NOMO-1 (cell line): ENCODE data around the gene TUBB.
"Not testable (repeated sequence)": the region's sequence is repeated elsewhere in the genome, so short reads cannot be mapped to it uniquely, and the experiment has no call there.

Experiments used
- DNase-seq, 2 experiments: peaks; one replicate each; lab custom pipeline; 2025; ENCODE audit not compliant: unreplicated experiment in 2 of 2; lab: John Stamatoyannopoulos, UW

Gene TUBB

GRCh38 chr6:30756405-30757003, 36.4 kb downstream of the TUBB start:
- DNase-seq: not testable (repeated sequence)

DNA sequence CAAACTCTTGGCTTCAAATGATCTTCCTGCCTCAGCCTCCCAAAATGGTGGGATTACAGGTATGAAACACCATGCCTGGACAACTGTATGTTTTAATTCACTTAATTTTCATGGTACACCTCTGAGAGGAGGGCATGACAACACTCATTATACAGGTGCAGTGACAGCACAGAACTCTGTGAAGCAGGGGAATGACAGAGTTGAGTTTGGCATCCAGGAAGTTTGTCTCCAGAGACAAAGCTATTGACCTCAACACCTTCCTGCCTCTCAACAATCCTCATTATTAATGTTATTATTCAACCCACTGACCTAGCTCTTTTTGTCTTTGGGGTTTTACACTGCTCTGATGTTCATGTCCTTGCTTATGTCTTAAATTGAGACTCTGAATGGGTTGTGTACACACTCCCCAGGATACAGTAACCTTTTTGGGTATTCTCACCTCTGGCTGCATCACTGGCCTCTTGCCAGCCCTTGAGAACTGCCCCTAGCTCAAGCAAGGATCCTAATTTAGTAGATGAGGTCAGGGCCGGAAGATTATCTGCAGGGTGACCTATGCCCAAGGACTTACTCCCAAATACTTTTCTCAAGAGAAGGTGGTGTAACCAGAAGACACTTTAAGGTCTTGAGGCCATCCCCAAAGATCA, 37.2 kb downstream of the TUBB start:
- DNase-seq: no peak

DNA sequence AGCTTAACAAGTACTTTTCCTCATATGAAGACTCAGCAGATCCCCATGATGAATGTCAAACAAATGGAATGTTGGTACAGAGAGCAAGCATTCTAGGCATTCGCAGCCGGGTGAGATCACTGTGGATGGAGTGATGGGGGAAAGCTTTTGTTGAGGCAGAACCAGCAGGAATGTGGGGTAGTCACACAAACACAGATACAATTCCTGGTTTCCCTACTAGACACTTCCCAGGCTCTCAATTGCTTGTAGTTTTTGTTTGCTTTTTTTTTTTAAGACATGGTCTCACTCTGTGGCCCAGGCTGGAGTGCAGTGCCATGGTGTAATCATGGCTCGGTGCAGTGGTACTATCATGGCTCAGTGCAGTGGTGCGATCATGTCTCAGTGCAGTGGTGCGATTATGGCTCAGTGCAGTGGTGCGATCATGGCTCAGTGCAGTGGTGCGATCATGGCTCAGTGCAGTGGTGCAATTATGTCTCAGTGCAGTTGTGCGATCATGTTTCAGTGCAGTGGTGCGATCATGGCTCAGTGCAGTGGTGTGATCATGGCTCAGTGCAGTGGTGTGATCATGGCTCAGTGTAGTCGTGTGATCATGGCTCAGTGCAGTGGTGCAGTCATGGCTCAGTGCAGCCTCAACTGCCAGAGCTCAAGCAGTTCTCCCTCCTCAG, 39.6 kb downstream of the TUBB start:
- no peak for DNase-seq

GRCh38 chr6:30760549-30760948, 40.4 kb downstream of the TUBB start:
- DNase-seq: peak; percentile 50 to 63

DNA sequence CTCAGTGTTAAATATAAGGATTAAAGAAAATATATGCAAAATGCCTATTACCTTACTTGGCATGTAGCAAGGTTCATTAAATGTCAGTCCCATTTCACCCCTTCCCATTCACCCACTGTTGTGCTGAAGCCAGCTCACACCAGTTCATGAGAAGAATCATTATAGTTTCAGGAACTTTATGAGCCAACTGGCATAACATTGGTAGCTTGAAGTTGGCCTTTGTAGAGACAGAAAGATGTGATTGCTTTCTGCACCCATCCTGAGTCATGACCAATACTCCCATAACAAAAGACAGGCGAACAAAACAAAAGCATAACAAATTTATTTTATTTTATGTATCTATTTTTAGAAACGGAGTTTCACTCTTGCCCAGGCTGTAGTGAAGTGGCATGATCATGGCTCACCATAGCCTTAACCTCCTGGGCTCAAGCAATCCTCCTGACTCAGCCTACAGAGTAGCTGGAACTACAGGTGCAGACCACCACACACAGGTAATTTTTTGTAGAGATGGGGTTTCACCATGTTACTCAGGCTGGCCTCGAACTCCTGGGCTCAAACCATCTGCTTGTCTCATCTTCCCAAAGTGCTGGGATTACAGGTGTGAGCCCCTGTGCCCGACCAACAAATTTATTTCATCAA, 41.8 kb downstream of the TUBB start:
- no peak for DNase-seq

- no peak for DNase-seq
These were observed 43.0 kb downstream of the TUBB start for GRCh38 chr6:30763155-30763617.

DNA sequence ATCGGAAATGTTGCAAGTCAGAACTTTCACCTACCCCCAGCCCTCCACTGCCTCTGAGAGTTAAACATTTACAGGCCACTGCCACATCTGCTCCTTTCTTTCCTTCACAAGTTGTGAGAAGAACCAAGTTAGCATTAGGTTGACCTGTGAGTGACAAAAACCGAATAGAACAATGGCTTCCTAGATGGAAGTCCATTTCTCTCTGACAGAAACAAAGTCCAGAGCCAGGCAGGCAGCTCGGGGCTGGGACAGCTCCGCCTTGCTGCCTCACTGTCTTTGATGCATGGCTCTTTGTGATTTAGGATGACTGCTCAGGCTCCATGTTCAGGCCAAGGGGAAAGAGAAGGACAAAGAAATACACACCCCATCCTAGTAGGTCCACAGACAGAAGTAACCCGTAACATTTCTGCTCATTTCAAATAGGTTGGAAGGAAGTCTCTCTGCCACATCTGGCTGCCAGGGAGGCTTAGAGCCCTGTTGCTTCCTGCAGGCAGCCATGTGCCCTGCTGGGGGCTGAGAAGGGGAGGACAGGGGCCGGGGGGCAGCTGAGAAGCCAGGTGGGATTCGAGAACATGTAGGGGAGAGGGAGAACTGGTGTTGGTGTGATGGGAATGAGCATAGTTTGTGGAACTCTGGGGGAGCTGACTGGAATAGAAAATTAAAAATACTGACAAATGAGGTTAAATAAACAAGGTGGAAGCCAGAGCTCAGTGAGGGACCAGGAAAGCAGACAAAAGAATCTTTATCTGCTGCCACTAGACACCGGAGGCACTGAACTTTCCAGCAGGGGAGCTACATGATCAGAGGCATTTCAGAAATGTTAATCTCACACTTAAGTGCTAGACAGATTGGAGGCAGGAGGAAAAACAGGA, 43.7 kb downstream of the TUBB start:
- no peak for DNase-seq

GRCh38 chr6:30764490-30765043, 44.4 kb downstream of the TUBB start:
- DNase-seq: not testable (repeated sequence)

GRCh38 chr6:30765495-30765894, 45.3 kb downstream of the TUBB start:
- not testable (repeated sequence) for DNase-seq

DNA sequence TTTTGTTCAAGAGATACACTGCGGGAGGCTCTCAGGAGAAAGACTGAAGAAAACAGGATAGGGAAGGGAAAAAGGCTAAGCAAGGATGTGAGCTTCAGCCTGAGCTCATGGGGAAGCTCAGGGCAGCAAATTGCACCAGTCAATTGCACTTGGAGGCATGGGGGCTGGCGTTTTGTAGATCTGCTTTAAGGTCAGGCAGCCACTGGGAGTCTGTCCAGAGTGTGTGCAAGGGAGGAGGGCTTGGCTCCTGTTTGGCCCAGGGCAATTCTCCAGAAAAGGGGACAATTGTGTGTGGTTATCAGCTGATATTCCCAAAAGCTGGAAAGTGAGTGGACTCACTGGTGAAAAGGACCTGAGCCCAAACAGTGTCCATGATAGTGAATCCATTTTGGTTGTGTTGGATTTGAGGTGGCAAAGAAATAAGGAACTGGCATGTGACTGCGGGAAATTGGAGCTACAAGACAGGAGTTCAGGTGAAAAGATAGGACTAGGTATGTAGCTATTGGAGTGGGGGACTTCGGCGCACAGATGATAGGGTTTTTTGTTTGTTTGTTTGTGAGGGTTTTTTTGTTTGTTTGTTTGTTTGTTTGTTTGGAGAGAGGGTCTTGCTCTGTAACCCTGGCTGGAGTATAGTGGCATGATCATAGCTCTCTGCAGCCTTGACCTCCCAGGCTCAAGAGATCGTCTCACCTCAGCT, 46.5 kb downstream of the TUBB start:
- no peak for DNase-seq

- DNase-seq: no peak
These were observed 47.2 kb downstream of the TUBB start for GRCh38 chr6:30767158-30767943.

GRCh38 chr6:30767944-30768301, 47.8 kb downstream of the TUBB start:
- no peak for DNase-seq

DNA sequence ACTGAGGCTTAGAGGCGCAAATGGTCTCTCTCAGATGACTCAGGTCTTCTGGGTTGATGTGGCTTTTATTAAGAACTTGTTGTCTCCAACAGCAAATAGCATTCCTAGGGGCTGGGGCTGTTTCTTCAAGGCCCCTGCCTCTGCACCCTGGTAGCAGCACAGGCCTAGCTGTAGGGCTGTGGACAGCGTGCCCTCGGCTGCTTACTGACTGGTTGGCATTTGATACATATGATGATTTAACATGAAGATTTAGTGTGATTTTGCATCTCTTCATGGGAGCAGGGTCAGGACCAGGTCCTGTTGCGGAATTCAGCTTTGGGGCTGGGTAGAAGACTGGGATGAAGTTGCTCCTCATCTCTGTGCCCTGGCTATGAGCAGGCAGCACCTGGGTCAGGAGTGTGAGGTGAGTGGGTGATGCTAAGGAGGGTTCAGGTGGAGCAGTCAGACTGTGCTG, 48.5 kb downstream of the TUBB start:
- no peak for DNase-seq

GRCh38 chr6:30769088-30769852, 49.1 kb downstream of the TUBB start:
- peak; percentile 63 to 78 for DNase-seq

DNA sequence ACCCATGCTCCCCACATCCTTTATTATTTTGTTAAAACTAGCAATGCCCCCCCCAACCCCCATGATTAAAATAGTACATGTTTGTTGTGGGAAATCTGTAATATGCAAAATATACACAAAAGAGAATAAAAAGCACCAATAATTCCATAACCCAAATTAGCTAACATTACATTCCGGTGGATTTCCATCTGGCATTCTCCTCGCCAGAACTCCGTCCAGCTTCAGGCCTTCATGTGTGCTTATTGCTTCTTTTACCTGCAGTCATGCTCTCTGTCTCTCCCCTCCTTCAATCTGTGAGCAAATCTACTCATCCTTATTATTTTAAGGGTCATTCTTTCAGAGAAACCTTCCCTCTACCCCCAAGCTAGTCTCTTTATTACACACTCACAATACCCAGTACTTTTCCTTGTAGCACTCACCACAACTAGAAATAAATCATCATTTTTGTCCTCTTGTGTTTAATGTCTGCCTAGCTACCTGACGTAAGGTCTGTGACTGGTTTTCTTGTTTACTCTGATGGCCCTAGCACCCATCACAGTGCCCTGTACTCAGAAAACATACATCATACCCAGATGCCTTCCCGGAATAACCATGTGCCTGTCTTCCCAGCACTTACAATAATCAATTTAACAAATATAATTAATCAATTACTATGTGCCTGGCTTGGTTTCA, 49.8 kb downstream of the TUBB start:
- no peak for DNase-seq

GRCh38 chr6:30770592-30770991, 50.4 kb downstream of the TUBB start:
- no peak for DNase-seq

DNA sequence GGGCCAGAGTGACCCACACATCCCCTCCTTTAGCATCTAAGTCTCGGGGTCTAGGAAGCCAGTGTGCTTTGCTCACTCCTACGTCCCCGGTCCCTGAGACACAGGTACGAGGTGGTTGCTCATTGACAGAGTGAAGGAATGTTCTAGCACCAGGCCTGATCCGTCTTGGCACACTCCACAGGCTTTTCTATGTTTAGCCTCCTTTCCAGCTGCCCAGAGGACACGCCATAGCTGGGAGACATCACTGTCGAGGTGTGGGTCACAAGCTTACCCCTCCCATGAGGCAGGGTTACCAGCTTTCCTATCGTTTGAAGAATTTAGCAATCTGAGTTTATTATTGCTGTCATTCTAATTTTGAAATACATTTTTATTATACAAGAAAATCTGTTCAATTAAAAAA, 54.5 kb downstream of the TUBB start:
- DNase-seq: no peak
